ENCODE measurements around the gene TEX35.

The TEX35 gene

DNA sequence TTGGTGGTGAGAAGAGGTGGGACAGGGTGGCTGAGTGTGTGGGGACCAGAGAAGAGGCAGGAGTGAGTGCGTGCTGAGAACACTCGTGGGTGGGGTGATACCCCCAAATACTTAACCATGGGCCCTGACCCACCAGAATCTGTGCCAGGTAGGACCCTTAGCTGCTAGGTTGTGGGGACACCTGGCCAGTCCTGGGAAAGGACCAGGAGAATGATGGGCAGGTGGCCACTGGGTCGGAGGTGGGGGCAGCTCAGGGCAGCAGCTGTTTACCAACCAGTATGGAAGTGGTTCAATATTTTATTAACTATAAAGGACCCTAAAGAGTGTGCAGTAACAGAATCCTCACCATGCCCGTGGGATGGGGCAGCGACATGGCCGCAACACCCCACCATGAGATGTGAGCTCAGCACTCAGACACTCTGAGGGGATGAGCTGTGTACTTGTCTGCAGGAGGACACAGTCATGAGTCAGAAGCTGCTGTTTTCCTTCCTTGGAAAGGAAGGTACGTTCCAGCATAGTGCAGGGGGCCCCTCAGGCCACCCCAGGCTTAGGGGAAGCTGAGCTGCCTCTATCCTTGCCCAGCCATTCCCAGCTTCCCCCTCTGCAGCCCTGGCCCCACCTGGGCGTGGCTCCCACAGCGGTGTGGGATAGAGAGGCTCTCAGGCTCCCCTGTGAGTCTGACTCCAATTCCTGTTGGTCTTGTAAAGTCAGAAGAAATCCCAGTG lies 25.4 kb downstream of the TEX35 start:
- peak overlapping the region; percentile 62 for H3K27ac ChIP-seq (ENCODE audit: poor library complexity, severe bottlenecking)
- ATAC-seq (ENCODE audit: low read depth), result peak; percentile 42

DNA sequence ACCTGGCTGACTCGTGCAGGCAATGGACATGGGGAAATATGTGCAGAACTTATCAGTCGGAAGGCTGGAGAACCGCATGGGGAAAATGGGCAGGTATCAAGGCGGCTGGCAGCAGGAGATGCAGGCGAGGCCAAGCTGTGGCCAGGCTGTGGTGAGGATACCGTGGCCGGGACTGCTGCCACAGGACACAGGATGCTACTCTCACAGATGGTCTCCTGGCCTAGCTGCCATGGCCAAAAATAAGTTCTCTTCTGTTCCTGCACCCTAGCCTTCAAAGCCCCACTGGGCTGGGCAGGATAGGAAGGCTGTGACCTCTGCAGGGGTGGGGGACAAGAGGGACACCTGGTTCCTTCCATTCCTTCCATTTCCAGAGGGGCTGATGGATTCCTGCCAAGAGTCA lies 26.4 kb downstream of the TEX35 start:
- Histone ChIP-seq H3K27me3 (ENCODE audit: insufficient read depth, poor library complexity, severe bottlenecking) (no peaks in the 10 kb centered on the region), H3K4me1 (ENCODE audit: insufficient read depth, poor library complexity, severe bottlenecking) (peaks cover 23% of the 10 kb centered on the region), H3K27ac (ENCODE audit: poor library complexity, severe bottlenecking) (no peak overlapping the region), H3K4me3 (ENCODE audit: severe bottlenecking) (no peak overlapping the region), H3K36me3 (ENCODE audit: low read depth) (no peaks in the 10 kb centered on the region), H3K9me3 (ENCODE audit: severe bottlenecking) (no peaks in the 10 kb centered on the region)
- TF ChIP-seq, protein P1, sequence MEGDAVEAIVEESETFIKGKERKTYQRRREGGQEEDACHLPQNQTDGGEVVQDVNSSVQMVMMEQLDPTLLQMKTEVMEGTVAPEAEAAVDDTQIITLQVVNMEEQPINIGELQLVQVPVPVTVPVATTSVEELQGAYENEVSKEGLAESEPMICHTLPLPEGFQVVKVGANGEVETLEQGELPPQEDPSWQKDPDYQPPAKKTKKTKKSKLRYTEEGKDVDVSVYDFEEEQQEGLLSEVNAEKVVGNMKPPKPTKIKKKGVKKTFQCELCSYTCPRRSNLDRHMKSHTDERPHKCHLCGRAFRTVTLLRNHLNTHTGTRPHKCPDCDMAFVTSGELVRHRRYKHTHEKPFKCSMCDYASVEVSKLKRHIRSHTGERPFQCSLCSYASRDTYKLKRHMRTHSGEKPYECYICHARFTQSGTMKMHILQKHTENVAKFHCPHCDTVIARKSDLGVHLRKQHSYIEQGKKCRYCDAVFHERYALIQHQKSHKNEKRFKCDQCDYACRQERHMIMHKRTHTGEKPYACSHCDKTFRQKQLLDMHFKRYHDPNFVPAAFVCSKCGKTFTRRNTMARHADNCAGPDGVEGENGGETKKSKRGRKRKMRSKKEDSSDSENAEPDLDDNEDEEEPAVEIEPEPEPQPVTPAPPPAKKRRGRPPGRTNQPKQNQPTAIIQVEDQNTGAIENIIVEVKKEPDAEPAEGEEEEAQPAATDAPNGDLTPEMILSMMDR (IDR thresholded peaks at IDR 0.05; ENCODE audit: poor library complexity, severe bottlenecking), result no peak
- DNase-seq (ENCODE audit: low spot score) (no peak), ATAC-seq (ENCODE audit: low read depth) (no peak)

More for the DNA sequence above, 25.4 kb downstream of the TEX35 start:
- Histone ChIP-seq H3K4me3 (ENCODE audit: severe bottlenecking) (no peak overlapping the region), H3K9me3 (ENCODE audit: severe bottlenecking) (no peaks in the 10 kb centered on the region), H3K36me3 (ENCODE audit: low read depth) (no peaks in the 10 kb centered on the region), H3K4me1 (ENCODE audit: insufficient read depth, poor library complexity, severe bottlenecking) (peaks cover 23% of the 10 kb centered on the region), H3K27me3 (ENCODE audit: insufficient read depth, poor library complexity, severe bottlenecking) (no peaks in the 10 kb centered on the region)
- TF ChIP-seq, protein P1 (IDR thresholded peaks at IDR 0.05; ENCODE audit: poor library complexity, severe bottlenecking), result no peak
- DNase-seq (ENCODE audit: low spot score), result no peak

DNA sequence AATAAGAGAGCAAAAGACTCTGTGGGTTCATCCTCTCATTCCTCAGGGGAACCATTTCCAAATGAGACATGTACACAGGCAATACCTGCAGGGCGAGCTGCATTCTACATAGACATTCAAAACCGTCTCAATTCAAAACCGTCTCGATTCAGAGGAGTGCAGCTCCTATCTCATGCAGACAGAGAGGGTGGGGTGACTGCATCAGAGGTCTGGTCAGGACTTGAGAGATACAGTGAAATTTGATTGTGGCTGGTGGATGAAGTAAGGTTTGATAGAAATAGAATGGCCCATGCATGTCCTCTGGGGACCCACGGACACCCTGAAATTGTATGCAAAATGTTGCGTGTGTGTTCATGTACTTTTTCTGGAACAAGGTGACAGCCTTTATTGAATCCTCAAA lies 27.3 kb downstream of the TEX35 start:
- no peak for ATAC-seq (ENCODE audit: low read depth)
- no peaks in the 10 kb centered on the region for H3K36me3 ChIP-seq (ENCODE audit: low read depth)
- H3K4me3 ChIP-seq (ENCODE audit: severe bottlenecking), result no peak overlapping the region
- TF ChIP-seq, protein P1 (IDR thresholded peaks at IDR 0.05; ENCODE audit: poor library complexity, severe bottlenecking), result no peak
- no peaks in the 10 kb centered on the region for H3K27me3 ChIP-seq (ENCODE audit: insufficient read depth, poor library complexity, severe bottlenecking)
- H3K4me1 ChIP-seq (ENCODE audit: insufficient read depth, poor library complexity, severe bottlenecking), result peaks cover 23% of the 10 kb centered on the region
- no peak overlapping the region for H3K27ac ChIP-seq (ENCODE audit: poor library complexity, severe bottlenecking)
- DNase-seq (ENCODE audit: low spot score), result no peak
- H3K9me3 ChIP-seq (ENCODE audit: severe bottlenecking), result no peaks in the 10 kb centered on the region

DNA sequence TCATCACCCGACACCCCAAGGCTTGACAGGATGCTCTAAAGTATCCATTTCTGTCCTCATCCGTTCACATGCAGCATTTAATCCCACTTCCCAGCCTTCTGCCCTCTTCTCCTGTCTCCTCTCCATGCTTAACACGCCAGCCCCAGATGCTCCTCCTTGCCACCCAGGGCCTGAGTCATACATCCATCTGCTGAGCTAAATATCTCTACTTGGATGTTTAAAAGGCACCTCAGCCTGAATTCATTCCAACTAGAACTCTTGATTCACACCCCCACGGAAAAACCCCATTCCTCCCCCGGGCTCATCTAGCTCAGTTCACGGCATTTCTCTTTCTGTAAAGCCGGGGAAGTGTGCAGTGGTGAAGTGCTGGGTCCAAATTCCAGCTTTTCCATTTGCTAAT lies 27.7 kb downstream of the TEX35 start:
- Histone ChIP-seq H3K4me3 (ENCODE audit: severe bottlenecking) (no peak overlapping the region), H3K4me1 (ENCODE audit: insufficient read depth, poor library complexity, severe bottlenecking) (peaks cover 23% of the 10 kb centered on the region), H3K36me3 (ENCODE audit: low read depth) (no peaks in the 10 kb centered on the region), H3K27me3 (ENCODE audit: insufficient read depth, poor library complexity, severe bottlenecking) (no peaks in the 10 kb centered on the region), H3K9me3 (ENCODE audit: severe bottlenecking) (no peaks in the 10 kb centered on the region), H3K27ac (ENCODE audit: poor library complexity, severe bottlenecking) (no peak overlapping the region)
- DNase-seq (ENCODE audit: low spot score), result no peak
- TF ChIP-seq, protein P1 (IDR thresholded peaks at IDR 0.05; ENCODE audit: poor library complexity, severe bottlenecking), result no peak
- ATAC-seq (ENCODE audit: low read depth), result no peak

DNA sequence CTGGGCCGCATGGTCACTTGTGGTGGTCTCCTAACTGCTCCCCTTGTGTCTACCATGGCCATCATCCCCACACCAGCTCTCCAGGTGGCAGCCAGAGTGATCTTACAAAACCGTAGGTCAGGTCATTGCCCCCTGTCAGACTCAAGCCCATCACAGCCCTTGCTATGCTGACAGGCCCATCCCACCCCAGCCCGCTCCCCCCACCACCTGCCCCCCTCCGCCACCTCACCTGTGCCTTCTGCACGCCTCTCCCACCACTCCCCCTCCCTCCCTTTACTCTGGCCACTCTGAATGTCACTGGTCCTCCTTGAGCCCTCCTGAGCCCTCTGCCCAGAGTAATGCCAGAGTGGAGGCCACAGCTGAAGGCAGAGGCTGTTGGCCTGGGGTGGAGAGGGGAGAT lies 28.5 kb downstream of the TEX35 start:
- Histone ChIP-seq H3K4me3 (ENCODE audit: severe bottlenecking) (no peak overlapping the region), H3K4me1 (ENCODE audit: insufficient read depth, poor library complexity, severe bottlenecking) (peaks cover 23% of the 10 kb centered on the region), H3K36me3 (ENCODE audit: low read depth) (no peaks in the 10 kb centered on the region), H3K27ac (ENCODE audit: poor library complexity, severe bottlenecking) (no peak overlapping the region), H3K9me3 (ENCODE audit: severe bottlenecking) (no peaks in the 10 kb centered on the region), H3K27me3 (ENCODE audit: insufficient read depth, poor library complexity, severe bottlenecking) (no peaks in the 10 kb centered on the region)
- TF ChIP-seq, protein P1 (IDR thresholded peaks at IDR 0.05; ENCODE audit: poor library complexity, severe bottlenecking), result no peak
- ATAC-seq (ENCODE audit: low read depth), result no peak
- no peak for DNase-seq (ENCODE audit: low spot score)
